22Rv1 (cell line): ENCODE data around the gene GLUL.

Experiments
- ZFX ChIP-seq: fragments of 450-650 bp; IDR thresholded peaks from 2 replicates; pipeline ENCODE4 v1.6.1; 2017; ENCODE audit warnings: antibody characterized with exemption, borderline replicate concordance
- TF ChIP-seq, protein P1 (sequence below): fragments of 450-650 bp; IDR thresholded peaks from 2 replicates; pipeline ENCODE4 v1.5.1; 2017; ENCODE audit warnings: mild to moderate bottlenecking

DNA sequence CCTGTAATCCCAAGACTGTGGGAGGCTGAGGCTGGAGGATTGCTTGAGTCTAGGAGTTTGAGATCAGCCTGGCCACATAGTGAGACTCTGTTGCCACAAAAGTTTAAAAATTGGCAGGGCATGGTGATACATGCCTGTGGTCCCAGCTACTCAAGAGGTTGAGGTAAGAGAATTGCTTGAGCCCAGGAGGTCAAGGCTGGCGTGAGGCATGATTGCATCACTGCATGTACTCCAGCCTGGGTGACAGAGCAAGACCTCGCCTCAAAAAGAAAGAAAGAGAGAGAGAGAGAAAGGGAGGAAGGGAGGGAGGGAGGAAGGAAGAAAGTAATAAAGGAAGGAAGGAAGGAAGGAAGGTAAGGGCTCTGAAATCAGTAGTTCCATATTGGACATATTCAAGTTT lies 25.0 kb downstream of the GLUL start:
- TF ChIP-seq, protein P1, sequence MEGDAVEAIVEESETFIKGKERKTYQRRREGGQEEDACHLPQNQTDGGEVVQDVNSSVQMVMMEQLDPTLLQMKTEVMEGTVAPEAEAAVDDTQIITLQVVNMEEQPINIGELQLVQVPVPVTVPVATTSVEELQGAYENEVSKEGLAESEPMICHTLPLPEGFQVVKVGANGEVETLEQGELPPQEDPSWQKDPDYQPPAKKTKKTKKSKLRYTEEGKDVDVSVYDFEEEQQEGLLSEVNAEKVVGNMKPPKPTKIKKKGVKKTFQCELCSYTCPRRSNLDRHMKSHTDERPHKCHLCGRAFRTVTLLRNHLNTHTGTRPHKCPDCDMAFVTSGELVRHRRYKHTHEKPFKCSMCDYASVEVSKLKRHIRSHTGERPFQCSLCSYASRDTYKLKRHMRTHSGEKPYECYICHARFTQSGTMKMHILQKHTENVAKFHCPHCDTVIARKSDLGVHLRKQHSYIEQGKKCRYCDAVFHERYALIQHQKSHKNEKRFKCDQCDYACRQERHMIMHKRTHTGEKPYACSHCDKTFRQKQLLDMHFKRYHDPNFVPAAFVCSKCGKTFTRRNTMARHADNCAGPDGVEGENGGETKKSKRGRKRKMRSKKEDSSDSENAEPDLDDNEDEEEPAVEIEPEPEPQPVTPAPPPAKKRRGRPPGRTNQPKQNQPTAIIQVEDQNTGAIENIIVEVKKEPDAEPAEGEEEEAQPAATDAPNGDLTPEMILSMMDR = no peak
- TF ChIP-seq ZFX = no peak
